NCI-H187 (cell line): ENCODE measurements around the gene CHERP.
A peak's percentile ranks its signal among the peaks of the same experiment; 100 is the strongest.
"Not testable (repeated sequence)": the region's sequence is repeated elsewhere in the genome, so short reads cannot be mapped to it uniquely, and the experiment has no call there.

ENCODE experiments used
- DNase-seq, 2 experiments: peaks; one replicate each; lab custom pipeline; 2025; lab: John Stamatoyannopoulos, UW

CHERP gene

GRCh38 chr19:16576690-16577530, 34.7 kb upstream of the CHERP start:
- no peak for DNase-seq

DNA sequence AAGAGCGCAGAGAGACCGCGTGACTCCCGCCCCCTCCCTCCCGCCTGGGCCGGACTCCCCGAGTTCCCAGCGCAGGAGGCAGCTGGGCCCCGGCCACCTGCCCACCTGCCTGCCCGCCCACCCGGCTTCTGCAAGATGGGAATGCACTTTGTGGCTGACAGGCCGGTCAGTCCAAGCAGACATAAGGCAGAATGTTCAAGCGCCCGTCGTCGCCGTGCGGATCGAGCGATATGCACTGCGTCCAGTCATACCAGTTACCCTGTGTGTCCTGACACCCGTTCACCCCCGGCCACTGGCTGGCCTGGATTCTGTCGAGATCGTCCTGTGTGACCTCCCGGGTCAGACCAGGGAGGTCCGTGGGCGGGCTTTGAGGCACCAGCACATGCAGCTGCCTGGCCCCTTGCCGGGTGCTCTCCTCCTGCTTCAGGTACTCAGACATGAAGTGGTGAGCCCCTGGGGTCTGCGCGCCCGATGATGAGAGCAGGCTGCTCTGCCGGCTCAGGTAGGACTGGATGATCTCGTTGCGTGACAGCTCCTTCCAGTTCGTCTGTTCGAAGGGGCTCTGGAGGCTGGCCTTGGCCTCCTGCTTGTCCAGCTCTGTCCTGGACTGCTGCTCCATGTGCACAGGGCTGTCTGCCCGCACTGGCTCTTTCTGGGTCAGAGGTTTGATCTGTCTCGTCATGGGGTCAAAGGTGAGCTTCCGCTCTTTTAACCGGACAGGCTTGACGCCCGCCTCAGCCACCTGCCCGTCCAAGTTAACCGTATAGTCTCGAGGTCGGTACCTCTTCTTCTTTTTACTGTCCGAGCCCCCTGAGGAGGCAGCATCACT, 33.8 kb upstream of the CHERP start:
- no peak for DNase-seq

GRCh38 chr19:16575282-16575681, 33.0 kb upstream of the CHERP start:
- DNase-seq = no peak

- DNase-seq = no peak
These were observed 31.7 kb upstream of the CHERP start for GRCh38 chr19:16573925-16574324.

DNA sequence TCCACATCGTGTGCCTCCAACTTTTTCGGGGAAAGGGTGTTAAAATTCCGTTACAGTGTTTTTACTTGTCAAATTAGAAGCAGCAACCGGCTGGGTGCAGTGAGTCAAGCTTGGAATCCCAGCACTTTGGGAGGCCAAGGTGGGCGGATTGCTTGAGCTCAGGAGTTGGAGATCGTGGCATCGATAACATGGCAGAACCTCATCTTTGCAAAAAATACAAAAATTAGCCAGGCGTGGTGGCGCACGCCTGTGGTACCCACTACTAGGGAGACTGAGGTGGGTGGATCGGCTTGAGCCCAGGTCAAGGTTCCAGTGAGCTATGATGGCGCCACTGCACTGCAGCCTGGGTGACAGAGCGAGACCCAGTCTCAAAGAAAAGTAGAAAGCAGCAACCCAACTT, 31.1 kb upstream of the CHERP start:
- DNase-seq = no peak

GRCh38 chr19:16572332-16573211, 30.3 kb upstream of the CHERP start, which contains the start of gene SLC35E1:
Gene SLC35E1 (minus strand): TSS chr19:16572415. CDS start chr19:16572364, 51 bp downstream.
- peak; percentile 50 to 77 for DNase-seq

DNA sequence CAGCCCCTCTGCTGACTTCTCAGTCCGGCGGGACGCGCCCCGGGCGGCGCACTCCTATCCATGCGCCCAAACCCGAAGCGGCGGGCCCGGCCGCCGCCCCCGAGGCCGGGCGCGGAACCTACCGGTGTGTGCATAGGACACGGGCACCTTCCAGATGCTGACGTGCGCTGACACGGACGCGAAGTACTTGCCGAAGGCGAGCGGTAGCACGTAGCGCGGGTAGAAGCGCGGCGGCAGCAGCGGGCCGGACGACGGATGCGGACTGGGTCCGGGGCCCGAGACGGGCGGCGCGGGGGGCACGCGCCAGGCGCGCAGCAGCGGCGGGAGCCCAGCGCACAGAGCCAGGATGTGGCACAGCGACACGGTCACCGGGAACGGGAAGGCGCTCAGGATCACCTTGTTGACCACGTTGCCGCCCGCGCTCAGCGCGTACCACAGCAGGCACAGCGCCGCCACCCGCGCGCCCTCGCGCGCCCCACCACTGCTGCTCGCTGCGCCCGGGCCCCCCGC, 29.6 kb upstream of the CHERP start:
- no peak for DNase-seq

DNA sequence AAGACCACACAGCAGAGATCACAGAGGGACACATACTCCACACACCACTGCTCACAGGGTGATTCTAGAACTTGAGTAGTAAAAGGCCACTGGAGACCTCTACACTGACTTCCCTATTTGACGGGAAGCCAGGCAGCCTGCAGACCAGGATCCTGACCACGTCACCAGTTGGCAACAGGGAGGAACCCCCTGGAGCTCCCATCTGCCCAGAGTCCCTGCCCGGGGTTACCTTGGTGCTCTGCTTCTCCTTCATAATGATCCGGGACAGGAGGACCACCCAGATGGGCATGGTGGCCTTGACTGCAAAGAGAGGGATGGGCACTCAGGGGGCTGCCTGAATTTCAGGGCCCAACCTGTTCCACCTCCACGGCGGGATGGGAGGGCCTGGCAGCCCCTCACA, 29.0 kb upstream of the CHERP start:
- DNase-seq = no peak

DNA sequence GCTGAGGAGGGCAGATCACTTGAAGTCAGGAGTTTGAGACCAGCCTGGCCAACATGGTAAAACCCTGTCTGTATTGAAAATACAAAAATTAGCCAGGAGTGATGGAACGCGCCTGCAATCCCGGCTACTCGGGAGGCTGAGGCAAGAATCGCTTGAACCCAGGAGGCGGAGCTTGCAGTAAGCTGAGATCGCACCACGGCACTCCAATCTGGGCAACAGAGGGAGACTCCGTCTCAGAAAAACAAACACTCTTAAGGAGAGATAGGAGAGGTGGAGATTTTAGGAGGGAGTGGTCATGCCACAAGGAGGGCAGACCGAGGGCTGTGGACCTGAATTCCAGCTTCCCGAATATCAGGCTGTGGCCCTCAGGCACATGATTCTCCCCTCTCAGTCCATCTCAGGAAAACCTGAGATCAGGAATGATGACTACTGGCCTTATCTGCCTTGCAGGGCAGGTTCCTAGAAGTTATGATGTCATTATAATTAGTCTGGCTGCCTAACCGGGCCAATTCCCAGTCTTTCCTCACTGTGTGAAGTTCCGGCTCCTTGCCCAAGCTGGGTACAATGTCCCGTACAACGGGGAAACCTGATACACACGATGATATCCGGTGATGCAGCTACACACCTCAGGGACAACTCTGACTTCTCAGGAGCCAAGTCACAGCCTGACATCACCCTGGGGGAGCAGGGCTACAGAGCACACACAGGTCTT, 27.5 kb upstream of the CHERP start:
- DNase-seq = no peak

GRCh38 chr19:16566702-16567101, 24.5 kb upstream of the CHERP start:
- DNase-seq = no peak

GRCh38 chr19:16566161-16566560, 23.9 kb upstream of the CHERP start:
- DNase-seq = no peak

DNA sequence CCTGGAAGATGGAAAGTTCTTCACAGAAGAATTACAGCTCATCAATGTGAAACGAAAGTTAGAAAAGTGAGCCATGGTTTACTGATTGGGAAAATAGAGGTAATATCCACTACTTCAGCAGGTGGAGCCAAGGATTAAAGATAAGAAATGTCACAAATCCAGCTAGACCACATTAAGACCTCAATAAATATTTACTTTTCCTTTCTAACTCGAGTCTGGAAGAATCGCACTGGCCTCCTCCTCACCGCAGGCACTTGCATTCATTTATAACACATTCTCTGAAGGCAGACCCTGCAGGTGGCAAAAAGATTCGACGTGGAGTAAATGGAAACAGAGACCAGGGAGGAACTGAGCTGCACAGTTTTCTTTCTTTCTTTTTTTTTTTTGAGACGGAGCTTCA, 22.6 kb upstream of the CHERP start:
- DNase-seq = no peak

- no peak for DNase-seq
These were observed 20.4 kb upstream of the CHERP start for GRCh38 chr19:16562608-16563025.

- no peak for DNase-seq
These were observed 19.1 kb upstream of the CHERP start for GRCh38 chr19:16561382-16561781.

DNA sequence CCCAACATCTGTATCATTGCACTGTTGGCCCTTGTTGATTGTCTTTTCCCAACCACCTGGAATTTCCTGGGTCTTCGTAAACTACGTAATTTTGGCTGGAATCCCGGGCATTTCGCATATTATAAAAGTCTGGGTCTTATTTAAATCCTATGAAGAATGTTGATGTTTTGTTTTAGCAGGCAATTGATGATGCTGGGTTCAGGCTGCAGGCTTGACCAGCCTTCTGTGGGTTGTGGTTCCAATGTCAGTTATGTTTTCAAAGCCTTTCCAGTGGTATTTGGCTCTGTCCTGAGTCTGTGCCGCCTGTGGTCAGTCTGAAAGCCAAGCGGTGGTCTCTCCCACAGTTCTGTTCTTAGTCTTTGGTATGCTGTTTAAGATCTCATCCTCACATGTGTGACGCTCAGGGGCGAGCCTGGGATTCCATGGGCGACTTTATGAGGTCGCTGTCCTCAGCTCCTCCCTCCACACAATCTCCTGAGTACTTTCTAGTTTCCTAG, 17.6 kb upstream of the CHERP start:
- no peak for DNase-seq

DNA sequence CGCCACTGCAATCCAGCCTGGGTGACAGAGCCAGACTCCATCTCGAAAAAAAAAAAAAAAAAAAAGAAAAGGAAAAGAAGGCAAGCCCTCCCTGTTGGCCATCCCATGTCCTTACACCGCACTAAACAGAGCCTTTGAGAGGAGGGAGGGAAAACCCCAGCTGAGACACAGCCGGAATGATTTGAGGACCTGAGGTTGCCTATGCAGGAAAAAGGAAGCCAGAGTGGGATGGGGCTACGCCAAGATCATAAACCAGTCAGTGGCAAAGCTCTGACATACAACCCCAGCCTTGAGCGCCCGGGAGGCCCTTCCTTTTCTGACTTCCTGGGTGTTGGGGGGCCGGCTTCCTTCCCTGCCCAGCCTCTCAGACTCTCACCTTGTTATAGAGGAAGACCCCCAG, 12.5 kb upstream of the CHERP start:
- DNase-seq = no peak

DNA sequence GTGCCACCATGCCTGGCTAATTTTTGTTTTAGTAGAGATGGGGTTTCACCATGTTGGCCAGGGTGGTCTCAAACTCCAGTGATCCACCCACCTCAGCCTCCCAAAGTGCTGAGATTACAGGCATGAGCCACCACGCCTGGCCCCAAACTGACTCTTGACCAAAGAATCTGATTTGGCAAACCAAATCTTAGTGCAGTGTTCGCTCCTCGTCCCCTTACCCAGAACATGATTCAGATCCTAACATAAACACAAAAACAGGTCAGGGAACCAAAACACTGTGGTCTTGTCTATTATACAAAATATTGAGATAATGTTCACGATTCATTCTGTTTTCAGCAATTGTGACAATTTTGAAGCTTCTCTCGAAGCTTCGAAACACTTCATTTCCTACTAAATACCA, 9.7 kb upstream of the CHERP start:
- not testable (repeated sequence) for DNase-seq

- no peak for DNase-seq
These were observed 6.7 kb upstream of the CHERP start for GRCh38 chr19:16548956-16549355.

DNA sequence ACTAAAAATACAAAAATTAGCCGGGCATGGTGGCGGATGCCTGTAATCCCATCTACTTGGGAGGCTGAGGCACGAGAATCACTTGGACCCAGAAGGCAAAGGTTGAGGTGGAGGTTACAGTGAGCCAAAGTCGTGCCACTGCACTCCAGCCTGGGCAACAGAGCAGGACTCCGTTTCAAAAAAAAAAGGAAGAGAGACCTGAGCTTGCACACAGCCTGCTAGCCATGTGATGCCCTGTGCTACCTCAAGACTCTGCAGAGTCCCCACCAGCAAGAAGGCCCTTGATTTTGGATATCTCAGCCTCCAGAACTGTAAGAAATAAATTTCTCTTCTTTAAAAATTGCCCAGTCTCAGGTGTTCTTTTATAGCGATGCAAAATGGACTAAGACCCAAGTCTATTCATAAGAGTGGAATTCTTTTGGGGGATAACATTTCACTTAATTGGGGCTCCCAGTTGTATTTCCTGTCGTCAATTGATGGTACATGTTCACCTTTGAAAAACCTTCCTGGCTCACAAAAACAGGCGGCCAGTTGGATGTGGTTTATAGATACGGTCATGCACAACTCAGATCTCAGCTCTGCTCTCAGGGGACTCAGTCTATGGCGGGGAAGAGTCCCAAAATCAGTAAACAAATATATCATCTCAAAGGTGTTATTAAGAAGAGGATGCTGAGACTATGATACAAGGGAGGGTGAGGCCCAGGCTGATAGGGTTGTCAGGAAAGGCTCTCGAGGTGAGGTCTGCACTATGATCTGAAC, 2.4 kb upstream of the CHERP start:
- DNase-seq = no peak

GRCh38 chr19:16543734-16544133, 1.5 kb upstream of the CHERP start:
- DNase-seq = not testable (repeated sequence)
